Natural killer cell treated with Interleukin-12 subunit alpha and Interleukin-12 subunit beta and Interleukin-15 and Interleukin-18, amount 100 ng/mL, for 72 hours (primary cell): Measurements from ENCODE around the gene SOX6. TPM values are rescaled to one million over a fixed set of nuclear protein-coding genes. Genes with fewer than 3 reads are reported as not detected.

Source experiments
- ATAC-seq, 2 donors: fragments of 150-1000 bp; cut with Tn5 transposase in 1 of 2; sonication (Bioruptor Pico), chemical (Tn5 transposase) in 1 of 2; 2 replicates each; pipeline ENCODE4 v1.10.0; 2021
- DNase-seq: peaks from one replicate; pipeline ENCODE4 v3.0.0; 2022; ENCODE audit warnings: low spot score
- H3K27ac Mint-ChIP-seq, 2 donors: 1 replicate in 1 of 2; 2 replicates in 1 of 2; pipeline ENCODE4 v1.8.0; 2022; ENCODE audit warnings: mixed read lengths in 2 of 2, mild to moderate bottlenecking in 1 of 2, moderate library complexity in 1 of 2
- H3K27me3 Mint-ChIP-seq, 2 donors: 1 replicate in 1 of 2; 2 replicates in 1 of 2; pipeline ENCODE4 v1.8.0; 2022; ENCODE audit warnings: mixed read lengths in 2 of 2
- H3K36me3 Mint-ChIP-seq: one replicate; pipeline ENCODE4 v1.8.0; 2022; ENCODE audit warnings: mixed read lengths
- H3K4me1 Mint-ChIP-seq, 2 donors: 1 replicate in 1 of 2; 2 replicates in 1 of 2; pipeline ENCODE4 v1.8.0; 2022; ENCODE audit warnings: low read depth in 2 of 2, mixed read lengths in 2 of 2, mild to moderate bottlenecking in 1 of 2
- H3K4me3 Mint-ChIP-seq: one replicate; pipeline ENCODE4 v1.8.0; 2022; ENCODE audit warnings: mixed read lengths
- H3K9me3 Mint-ChIP-seq: 2 replicates; pipeline ENCODE4 v1.8.0; 2022; ENCODE audit warnings: mixed read lengths
- total RNA-seq, 2 donors: library from RNA; stranded (reverse); gene quantifications; one replicate each; pipeline ENCODE4 v1.2.3, GENCODE V29; 2022

The SOX6 gene
- total RNA-seq, 2 donors from 2014 or later: not detected

DNA sequence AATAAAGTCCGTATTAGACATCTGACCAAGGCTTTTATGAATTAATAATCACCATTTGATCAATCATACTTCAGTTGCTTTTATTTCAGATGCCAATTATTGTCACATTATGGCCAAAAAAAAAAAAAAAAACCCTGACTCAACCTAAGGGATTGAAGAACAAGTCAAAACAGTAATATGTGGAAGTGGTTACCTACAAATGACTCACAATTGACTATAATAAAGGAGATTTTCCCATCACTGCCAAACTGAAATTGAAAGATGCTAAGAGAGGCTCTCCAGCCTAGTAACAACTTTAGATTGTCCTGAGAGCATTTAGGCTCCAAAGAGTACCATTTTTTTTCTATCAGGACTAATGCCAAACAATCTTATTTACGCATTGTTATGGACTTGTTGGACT is 35.2 kb downstream of the SOX6 start:
- no peak for DNase-seq
- no peaks in the 10 kb centered on the region for H3K4me1 Mint-ChIP-seq
- no peaks in the 10 kb centered on the region for H3K27me3 Mint-ChIP-seq
- H3K36me3 Mint-ChIP-seq: no peaks in the 10 kb centered on the region
- no peak overlapping the region for H3K27ac Mint-ChIP-seq
- no peak for ATAC-seq
- H3K4me3 Mint-ChIP-seq: no peak overlapping the region
- H3K9me3 Mint-ChIP-seq: peaks cover 3% of the 10 kb centered on the region

DNA sequence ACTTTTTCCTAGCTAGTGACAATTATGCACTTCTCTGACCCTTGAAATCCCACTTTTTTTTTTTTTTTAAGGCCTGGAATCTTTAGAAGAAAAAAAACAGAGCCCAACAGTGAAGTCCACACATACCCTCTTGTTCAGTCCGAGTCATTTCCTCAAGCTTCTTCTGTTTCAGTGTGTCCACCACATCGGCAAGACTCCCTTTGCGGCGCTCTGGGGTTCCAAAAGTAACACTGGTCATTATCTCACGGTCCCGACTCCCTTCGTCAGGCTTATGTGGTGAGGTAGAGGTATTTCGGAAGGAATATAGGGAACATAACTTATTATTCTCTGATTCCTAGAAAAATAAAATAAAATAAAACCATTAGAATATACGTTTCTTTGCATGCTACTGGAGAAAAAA is 38.0 kb downstream of the SOX6 start:
- no peak overlapping the region for H3K4me3 Mint-ChIP-seq
- ATAC-seq (no peak), DNase-seq (no peak)
- no peaks in the 10 kb centered on the region for H3K9me3 Mint-ChIP-seq
- H3K27me3 Mint-ChIP-seq: no peaks in the 10 kb centered on the region
- H3K4me1 Mint-ChIP-seq: no peaks in the 10 kb centered on the region
- H3K27ac Mint-ChIP-seq: no peak overlapping the region
- no peaks in the 10 kb centered on the region for H3K36me3 Mint-ChIP-seq

DNA sequence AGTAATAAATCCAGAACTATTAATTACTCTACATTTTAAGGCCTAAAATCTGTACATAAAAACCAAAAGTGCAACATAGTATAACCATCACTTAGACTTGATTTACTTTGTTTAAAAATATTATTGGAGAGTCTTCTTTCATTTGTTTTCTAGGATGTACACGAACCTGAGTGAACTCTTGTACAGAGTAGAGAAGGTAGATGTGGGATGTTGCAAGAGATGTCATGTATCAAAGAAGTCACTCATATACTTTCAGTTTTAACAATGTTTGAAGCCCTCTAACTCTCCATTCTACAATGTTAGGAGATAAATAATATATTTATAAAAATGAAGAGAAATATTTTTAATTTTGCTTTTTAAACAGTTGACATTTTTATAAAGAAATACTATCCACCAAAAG is 38.6 kb downstream of the SOX6 start:
- ATAC-seq (no peak), DNase-seq (no peak)
- H3K27ac Mint-ChIP-seq: no peak overlapping the region
- no peaks in the 10 kb centered on the region for H3K36me3 Mint-ChIP-seq
- no peaks in the 10 kb centered on the region for H3K4me1 Mint-ChIP-seq
- H3K9me3 Mint-ChIP-seq: no peaks in the 10 kb centered on the region
- H3K4me3 Mint-ChIP-seq: no peak overlapping the region
- H3K27me3 Mint-ChIP-seq: no peaks in the 10 kb centered on the region

DNA sequence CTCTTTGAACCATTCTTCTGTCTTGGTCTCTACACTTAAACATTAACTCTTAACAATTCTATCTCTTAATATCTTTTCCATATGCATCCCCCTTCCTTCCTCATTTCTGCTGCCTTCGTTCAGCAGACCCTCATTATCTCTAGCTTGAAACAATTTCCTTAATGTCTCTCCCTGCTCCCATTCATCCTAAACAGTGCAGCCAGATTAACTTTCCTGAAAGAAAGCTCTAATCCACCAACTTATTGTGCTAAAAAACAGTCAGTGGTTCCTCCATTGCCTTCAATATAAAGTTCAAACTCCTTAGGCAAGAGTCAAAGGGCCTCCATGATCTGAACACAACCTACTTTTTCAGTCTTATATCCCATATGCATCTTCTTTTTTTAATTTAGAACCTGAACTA is 42.5 kb downstream of the SOX6 start:
- H3K4me1 Mint-ChIP-seq: no peaks in the 10 kb centered on the region
- no peak for DNase-seq
- H3K4me3 Mint-ChIP-seq: no peak overlapping the region
- no peaks in the 10 kb centered on the region for H3K36me3 Mint-ChIP-seq
- H3K27me3 Mint-ChIP-seq: no peaks in the 10 kb centered on the region
- H3K9me3 Mint-ChIP-seq: no peaks in the 10 kb centered on the region
- no peak overlapping the region for H3K27ac Mint-ChIP-seq
- no peak for ATAC-seq

DNA sequence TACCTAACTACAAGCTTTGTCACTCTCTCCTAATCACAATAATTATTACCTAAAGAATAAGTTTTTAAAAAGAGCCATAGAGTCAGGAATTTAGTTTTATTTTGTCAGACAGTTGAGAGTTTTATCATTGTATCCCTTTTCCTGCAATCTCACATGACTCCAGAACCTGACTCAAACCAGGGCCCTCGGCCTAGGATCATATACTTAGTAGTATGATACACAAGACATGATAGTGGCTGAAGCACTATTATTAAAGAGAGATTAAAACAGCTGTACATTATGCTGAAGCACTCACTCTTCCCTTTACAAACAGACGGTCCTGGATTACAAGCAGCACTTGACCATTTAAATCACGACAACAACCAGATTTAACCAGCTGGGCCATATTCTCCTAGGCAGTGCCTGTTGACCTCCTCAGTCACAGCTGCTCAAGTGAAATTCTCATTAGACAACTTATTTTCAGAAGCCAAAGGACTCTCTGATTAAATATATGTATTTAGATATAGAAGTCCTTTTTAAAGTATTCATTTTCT is 44.0 kb downstream of the SOX6 start:
- DNase-seq: no peak
- ATAC-seq: no peak
- no peaks in the 10 kb centered on the region for H3K27me3 Mint-ChIP-seq
- H3K9me3 Mint-ChIP-seq: no peaks in the 10 kb centered on the region
- H3K4me3 Mint-ChIP-seq: no peak overlapping the region
- H3K27ac Mint-ChIP-seq: no peak overlapping the region
- no peaks in the 10 kb centered on the region for H3K36me3 Mint-ChIP-seq
- no peaks in the 10 kb centered on the region for H3K4me1 Mint-ChIP-seq

DNA sequence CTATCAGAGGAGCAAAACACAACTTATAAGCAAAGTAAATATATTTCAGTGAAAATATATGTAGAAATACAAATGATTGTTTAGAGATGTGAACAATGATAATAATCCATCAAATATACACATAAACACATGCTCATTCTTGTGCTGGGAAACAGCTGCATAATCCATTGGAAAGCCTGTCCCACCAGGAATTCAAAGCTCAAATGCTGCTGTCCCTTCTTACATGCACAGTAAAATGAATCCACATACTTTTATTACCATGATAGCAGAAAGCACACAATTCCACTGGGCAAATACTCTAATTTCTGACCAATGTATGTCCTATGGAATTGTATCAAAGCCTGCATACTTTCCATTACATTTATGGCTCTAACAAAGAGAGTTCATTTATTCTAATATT is 44.5 kb downstream of the SOX6 start:
- Mint-ChIP-seq H3K36me3 (no peaks in the 10 kb centered on the region), H3K27ac (no peak overlapping the region), H3K4me1 (no peaks in the 10 kb centered on the region), H3K4me3 (no peak overlapping the region), H3K27me3 (no peaks in the 10 kb centered on the region), H3K9me3 (no peaks in the 10 kb centered on the region)
- DNase-seq (no peak), ATAC-seq (no peak)

DNA sequence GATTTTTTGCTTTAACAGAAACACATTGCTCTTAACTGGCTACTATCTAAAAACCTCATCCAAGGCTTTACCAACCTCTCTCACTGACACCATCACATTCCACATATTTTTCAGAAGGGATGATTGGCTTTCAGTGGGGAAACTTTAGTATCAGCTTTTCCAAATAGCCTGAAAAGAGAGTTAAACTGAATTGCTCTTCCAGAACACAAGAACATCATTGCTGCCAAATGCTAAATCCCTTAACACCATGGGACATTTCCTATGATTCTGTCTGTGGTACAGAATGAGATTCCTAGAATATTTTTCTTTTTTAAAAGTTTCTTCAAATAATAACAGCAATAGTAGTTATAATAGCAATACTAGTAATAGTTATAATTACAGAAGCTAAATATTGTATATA is 45.4 kb downstream of the SOX6 start:
- Mint-ChIP-seq H3K36me3 (no peaks in the 10 kb centered on the region), H3K9me3 (no peaks in the 10 kb centered on the region), H3K27me3 (no peaks in the 10 kb centered on the region), H3K27ac (no peak overlapping the region), H3K4me3 (no peak overlapping the region), H3K4me1 (no peaks in the 10 kb centered on the region)
- DNase-seq (no peak), ATAC-seq (no peak)

DNA sequence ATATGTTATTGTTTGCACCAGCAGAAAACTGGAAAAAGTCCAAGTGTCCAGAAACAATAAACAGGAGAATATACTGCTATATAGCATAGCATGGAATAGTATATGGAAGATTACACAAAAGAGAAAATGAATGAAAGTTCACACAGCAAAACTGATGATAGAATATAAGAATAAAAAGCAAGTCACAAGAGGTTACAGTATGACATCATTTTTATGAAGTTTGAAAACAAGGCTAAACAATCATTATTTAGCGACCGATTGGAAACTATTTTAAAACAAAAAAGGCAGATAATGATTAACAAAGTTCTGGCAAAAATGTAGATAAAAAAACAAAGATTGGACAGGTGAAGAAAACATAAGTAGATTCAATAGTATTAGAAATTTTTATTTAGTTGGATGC is 47.1 kb downstream of the SOX6 start:
- Mint-ChIP-seq H3K4me3 (no peak overlapping the region), H3K27me3 (no peaks in the 10 kb centered on the region), H3K36me3 (no peaks in the 10 kb centered on the region)

DNA sequence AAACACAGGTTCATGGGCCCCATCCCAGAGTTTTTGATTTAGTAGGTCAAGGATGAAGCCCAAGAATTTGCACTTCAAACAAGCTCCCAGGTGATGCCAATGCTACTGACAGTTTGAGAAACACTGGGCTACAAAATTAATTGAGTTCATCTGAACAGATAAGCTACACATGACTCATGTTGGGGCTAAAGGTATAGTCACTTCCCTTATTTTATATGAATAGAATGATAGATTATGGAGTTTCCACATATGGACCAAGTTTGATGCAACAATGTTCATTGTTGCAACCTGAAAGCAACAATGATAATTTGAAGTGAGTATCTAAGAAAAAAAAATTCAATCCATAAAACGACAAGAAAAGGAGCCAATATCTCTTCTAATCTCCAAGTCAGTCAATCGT is 54.9 kb downstream of the SOX6 start:
- no peak overlapping the region for H3K27ac Mint-ChIP-seq
- H3K4me1 Mint-ChIP-seq: no peaks in the 10 kb centered on the region
- no peaks in the 10 kb centered on the region for H3K27me3 Mint-ChIP-seq
- no peaks in the 10 kb centered on the region for H3K36me3 Mint-ChIP-seq
- peaks cover 3% of the 10 kb centered on the region for H3K9me3 Mint-ChIP-seq
- no peak overlapping the region for H3K4me3 Mint-ChIP-seq
- ATAC-seq (no peak), DNase-seq (no peak)

More for the DNA sequence above, 47.1 kb downstream of the SOX6 start:
- no peak for DNase-seq
- no peaks in the 10 kb centered on the region for H3K9me3 Mint-ChIP-seq
- H3K4me1 Mint-ChIP-seq: no peaks in the 10 kb centered on the region
- no peak overlapping the region for H3K27ac Mint-ChIP-seq
- ATAC-seq: no peak

DNA sequence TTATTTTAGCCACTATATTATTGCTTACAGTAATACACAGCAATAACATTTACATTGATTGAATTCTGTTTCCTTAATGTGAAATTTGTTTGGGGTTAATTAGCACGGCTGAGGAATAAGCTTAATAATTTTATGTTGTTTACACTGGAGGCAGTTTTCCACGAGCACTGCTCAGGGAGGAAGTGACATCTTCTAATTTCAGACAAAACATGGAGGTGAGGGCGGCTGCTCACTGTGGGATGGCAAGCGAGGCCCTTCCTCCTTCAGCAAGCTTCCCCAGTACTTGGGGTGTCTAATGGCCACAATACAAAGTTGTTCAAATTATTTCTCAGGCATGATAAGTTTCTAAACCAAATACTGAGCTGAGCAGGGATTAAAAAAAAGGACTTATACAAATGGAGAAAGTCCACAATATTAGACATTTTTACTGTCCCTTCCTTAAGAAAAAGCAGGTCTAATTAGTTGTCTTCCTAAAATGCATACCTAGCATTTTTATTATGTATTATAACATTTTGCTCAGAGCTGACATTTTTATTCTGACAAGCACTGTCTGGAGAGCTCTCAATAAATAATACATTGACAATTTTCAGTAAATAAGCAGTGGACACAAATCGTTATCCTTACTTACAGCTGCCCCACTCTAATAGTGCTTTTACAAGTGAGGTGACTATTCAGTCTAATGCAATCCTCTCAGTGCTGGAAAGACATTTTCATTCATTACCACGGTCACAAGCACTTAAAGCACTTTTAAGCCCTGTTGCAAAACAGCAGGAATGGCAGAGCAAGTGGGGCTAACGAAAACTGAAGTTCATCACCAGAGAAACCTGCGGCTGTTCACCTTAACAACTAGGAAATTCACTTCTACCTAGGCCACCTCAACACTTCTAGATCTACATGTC is 56.2 kb downstream of the SOX6 start:
- DNase-seq (no peak), ATAC-seq (no peak)
- Mint-ChIP-seq H3K36me3 (no peaks in the 10 kb centered on the region), H3K27me3 (no peaks in the 10 kb centered on the region), H3K9me3 (peaks cover 3% of the 10 kb centered on the region), H3K27ac (no peak overlapping the region), H3K4me1 (no peaks in the 10 kb centered on the region), H3K4me3 (no peak overlapping the region)

DNA sequence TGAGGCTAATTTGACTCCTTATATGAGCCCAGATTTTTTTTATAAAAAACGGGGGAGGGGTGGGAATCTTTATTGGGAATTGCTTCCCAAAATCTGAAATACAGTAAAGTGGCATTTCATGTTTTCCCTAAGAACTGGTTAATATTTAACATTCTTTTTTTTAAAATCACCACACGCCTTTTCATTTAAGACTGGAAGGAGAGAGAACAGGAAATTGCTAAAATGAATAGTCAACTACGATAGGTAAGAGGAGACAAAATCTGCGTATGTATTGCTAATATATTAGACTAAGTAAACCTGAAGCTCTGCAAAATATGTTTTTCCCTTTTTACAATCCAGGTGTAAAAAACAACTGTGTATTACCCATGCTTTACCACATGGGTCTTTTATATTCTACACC is 57.0 kb downstream of the SOX6 start:
- ATAC-seq: no peak
- no peaks in the 10 kb centered on the region for H3K4me1 Mint-ChIP-seq
- peaks cover 3% of the 10 kb centered on the region for H3K9me3 Mint-ChIP-seq
- H3K27me3 Mint-ChIP-seq: no peaks in the 10 kb centered on the region
- H3K4me3 Mint-ChIP-seq: no peak overlapping the region
- H3K27ac Mint-ChIP-seq: no peak overlapping the region
- H3K36me3 Mint-ChIP-seq: no peaks in the 10 kb centered on the region
- DNase-seq: no peak

DNA sequence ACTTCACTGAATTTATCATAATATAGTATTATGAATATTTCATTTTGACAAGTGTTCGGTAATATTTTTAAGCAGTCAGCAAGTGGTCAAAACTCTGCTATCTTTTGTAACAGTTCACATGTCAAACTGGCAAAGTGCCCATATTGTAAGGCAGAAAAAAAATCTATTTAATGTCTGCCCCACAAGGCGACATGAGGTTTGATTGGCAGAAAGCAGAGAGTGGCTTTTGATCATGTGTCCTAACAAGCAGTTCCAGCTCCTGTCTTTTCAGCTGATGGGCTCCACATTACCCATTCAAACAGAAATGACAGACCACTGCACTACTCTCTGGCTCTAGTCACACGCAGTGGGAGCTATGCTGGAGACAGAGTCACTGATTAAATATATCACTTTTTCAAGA is 59.0 kb downstream of the SOX6 start:
- Mint-ChIP-seq H3K36me3 (no peaks in the 10 kb centered on the region), H3K27me3 (no peaks in the 10 kb centered on the region), H3K4me3 (no peak overlapping the region), H3K27ac (no peak overlapping the region), H3K4me1 (no peaks in the 10 kb centered on the region), H3K9me3 (peaks cover 3% of the 10 kb centered on the region)
- ATAC-seq (no peak), DNase-seq (no peak)

DNA sequence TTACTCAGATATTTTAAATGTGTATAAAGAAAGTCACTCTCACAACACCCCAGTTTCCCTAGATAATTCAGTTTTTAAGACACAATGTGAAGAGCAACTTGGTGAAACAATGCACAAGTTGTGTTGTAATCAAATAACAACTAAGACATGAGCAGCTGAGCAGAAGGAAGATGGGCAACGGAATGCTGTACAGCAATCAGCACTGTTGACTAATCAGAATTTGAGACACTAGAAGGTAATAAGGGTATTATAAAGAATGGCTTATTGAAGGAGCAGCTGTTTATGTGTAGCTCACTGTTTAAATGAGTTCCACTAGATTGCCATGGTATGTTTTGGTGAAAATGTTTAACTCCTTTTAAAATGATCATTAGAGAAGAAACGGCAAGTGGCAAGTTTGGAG is 60.1 kb downstream of the SOX6 start:
- Mint-ChIP-seq H3K4me1 (no peaks in the 10 kb centered on the region), H3K27me3 (no peaks in the 10 kb centered on the region)
- no peak for ATAC-seq

DNA sequence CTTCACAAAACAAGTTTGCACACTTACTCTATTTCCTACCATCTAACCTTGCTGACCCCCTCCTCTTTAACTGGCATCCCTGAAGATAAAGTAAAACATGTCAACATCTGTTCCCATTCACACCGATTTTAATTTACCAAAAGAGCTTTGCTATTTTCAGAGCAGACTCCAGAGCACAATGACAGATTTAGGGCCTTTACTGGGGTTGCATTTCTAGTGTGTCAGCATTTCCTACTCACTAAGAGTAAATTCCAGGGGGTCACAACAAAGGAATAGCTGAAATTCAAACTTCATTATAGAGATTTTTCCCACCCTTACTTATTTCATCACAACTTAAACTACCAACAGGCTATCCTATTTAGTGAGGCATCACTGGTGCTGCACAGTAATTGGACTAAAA is 60.8 kb downstream of the SOX6 start:
- DNase-seq (no peak), ATAC-seq (no peak)
- H3K36me3 Mint-ChIP-seq: no peaks in the 10 kb centered on the region
- H3K27me3 Mint-ChIP-seq: no peaks in the 10 kb centered on the region
- H3K9me3 Mint-ChIP-seq: no peaks in the 10 kb centered on the region
- no peak overlapping the region for H3K4me3 Mint-ChIP-seq
- no peak overlapping the region for H3K27ac Mint-ChIP-seq
- no peaks in the 10 kb centered on the region for H3K4me1 Mint-ChIP-seq

More for the DNA sequence above, 60.1 kb downstream of the SOX6 start:
- H3K4me3 Mint-ChIP-seq: no peak overlapping the region
- no peak for DNase-seq
- no peaks in the 10 kb centered on the region for H3K36me3 Mint-ChIP-seq
- H3K27ac Mint-ChIP-seq: no peak overlapping the region
- H3K9me3 Mint-ChIP-seq: no peaks in the 10 kb centered on the region
